Measurements from ENCODE around the gene PTPRG.

Gene PTPRG

GRCh38 chr3:62095756-62096155 is 534.4 kb downstream of the PTPRG start:
- ATAC-seq (ENCODE audit: low read depth), result no peak
- Histone ChIP-seq H3K4me1 (ENCODE audit: insufficient read depth, poor library complexity, severe bottlenecking) (no peaks in the 10 kb centered on the region), H3K27ac (ENCODE audit: poor library complexity, severe bottlenecking) (no peak overlapping the region), H3K9me3 (ENCODE audit: severe bottlenecking) (no peaks in the 10 kb centered on the region), H3K4me3 (ENCODE audit: severe bottlenecking) (no peak overlapping the region), H3K36me3 (ENCODE audit: low read depth) (no peaks in the 10 kb centered on the region), H3K27me3 (ENCODE audit: insufficient read depth, poor library complexity, severe bottlenecking) (no peaks in the 10 kb centered on the region)
- TF ChIP-seq, protein P1, sequence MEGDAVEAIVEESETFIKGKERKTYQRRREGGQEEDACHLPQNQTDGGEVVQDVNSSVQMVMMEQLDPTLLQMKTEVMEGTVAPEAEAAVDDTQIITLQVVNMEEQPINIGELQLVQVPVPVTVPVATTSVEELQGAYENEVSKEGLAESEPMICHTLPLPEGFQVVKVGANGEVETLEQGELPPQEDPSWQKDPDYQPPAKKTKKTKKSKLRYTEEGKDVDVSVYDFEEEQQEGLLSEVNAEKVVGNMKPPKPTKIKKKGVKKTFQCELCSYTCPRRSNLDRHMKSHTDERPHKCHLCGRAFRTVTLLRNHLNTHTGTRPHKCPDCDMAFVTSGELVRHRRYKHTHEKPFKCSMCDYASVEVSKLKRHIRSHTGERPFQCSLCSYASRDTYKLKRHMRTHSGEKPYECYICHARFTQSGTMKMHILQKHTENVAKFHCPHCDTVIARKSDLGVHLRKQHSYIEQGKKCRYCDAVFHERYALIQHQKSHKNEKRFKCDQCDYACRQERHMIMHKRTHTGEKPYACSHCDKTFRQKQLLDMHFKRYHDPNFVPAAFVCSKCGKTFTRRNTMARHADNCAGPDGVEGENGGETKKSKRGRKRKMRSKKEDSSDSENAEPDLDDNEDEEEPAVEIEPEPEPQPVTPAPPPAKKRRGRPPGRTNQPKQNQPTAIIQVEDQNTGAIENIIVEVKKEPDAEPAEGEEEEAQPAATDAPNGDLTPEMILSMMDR (IDR thresholded peaks at IDR 0.05; ENCODE audit: poor library complexity, severe bottlenecking), result no peak
- no peak for DNase-seq (ENCODE audit: low spot score)

DNA sequence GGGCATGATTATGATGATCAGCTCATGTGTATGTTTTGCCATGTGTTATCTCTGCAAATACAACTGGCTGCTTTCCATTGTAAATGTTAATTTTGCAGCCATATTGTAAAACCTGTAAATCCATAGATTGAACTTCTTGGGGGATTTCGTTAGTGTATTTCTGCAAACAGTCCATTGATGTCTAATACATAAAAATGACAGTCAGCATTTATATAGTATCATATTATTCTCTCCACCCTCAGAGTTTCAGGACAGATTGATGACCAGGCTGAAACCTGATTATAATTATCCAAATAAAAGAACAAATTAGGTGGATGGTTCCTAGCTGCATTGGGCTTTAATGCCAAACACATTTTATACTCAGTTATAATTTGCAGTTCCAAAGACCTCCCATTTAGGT is 535.1 kb downstream of the PTPRG start:
- DNase-seq (ENCODE audit: low spot score) (no peak), ATAC-seq (ENCODE audit: low read depth) (no peak)
- Histone ChIP-seq H3K27me3 (ENCODE audit: insufficient read depth, poor library complexity, severe bottlenecking) (no peaks in the 10 kb centered on the region), H3K36me3 (ENCODE audit: low read depth) (no peaks in the 10 kb centered on the region), H3K4me1 (ENCODE audit: insufficient read depth, poor library complexity, severe bottlenecking) (no peaks in the 10 kb centered on the region), H3K4me3 (ENCODE audit: severe bottlenecking) (no peak overlapping the region), H3K9me3 (ENCODE audit: severe bottlenecking) (no peaks in the 10 kb centered on the region), H3K27ac (ENCODE audit: poor library complexity, severe bottlenecking) (no peak overlapping the region)
- TF ChIP-seq, protein P1 (IDR thresholded peaks at IDR 0.05; ENCODE audit: poor library complexity, severe bottlenecking), result no peak

DNA sequence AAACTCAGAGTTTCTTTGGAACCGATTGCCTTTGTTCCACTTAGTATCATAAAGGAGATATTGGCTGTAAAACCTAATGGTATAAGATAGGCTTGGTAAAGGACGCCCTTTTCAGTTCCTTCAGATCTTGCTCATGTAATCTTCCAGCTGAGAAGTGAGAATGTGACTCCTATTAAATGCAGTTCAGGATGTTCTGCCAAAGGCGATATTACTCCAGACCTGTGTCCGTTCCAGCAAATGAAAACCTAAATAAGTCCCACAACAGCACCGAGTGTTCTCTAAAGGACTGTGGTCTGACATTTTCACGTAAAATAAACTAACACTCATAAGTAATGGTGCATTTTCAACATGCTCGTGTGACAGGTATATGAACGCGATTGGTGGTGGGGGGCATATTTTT is 535.8 kb downstream of the PTPRG start:
- H3K36me3 ChIP-seq (ENCODE audit: low read depth), result no peaks in the 10 kb centered on the region
- no peaks in the 10 kb centered on the region for H3K27me3 ChIP-seq (ENCODE audit: insufficient read depth, poor library complexity, severe bottlenecking)
- H3K4me3 ChIP-seq (ENCODE audit: severe bottlenecking), result no peak overlapping the region
- no peaks in the 10 kb centered on the region for H3K4me1 ChIP-seq (ENCODE audit: insufficient read depth, poor library complexity, severe bottlenecking)
- TF ChIP-seq, protein P1 (IDR thresholded peaks at IDR 0.05; ENCODE audit: poor library complexity, severe bottlenecking), result no peak
- no peaks in the 10 kb centered on the region for H3K9me3 ChIP-seq (ENCODE audit: severe bottlenecking)
- no peak overlapping the region for H3K27ac ChIP-seq (ENCODE audit: poor library complexity, severe bottlenecking)
- ATAC-seq (ENCODE audit: low read depth) (no peak), DNase-seq (ENCODE audit: low spot score) (no peak)

DNA sequence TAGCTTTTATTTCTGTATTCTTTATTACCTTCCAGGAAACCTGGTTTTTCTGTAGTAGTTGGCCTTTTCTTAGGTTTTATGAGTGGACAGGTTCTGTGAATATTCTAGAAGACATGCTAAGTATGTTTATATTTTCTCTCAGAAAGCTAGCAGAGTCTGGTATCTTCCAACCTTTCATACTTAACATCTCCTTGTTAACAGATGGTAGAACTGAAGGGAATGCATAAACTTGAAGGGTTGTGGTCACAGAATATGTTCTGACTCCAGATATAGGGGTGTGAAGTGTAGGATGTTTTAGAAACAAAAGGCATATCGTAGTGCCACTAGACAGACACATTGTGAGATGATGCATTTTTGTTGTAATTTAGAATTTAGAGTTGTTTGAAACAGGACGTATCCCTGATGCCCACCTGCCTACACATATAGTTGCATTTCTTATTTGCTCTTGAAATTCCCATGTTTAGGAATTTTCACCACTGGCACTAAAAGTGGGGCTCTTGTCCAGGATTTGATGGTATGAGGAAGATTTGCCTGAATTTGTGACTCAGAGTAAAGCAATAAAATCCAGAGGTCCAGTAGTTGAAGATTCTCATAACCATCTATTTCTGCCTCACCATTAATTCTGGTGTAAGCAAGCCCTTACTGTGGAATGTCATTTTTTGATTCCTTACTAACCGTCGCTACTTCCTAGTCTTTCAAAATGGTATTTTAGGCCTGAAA is 537.4 kb downstream of the PTPRG start:
- H3K27me3 ChIP-seq (ENCODE audit: insufficient read depth, poor library complexity, severe bottlenecking), result no peaks in the 10 kb centered on the region
- no peak overlapping the region for H3K4me3 ChIP-seq (ENCODE audit: severe bottlenecking)
- H3K4me1 ChIP-seq (ENCODE audit: insufficient read depth, poor library complexity, severe bottlenecking), result no peaks in the 10 kb centered on the region
- H3K27ac ChIP-seq (ENCODE audit: poor library complexity, severe bottlenecking), result no peak overlapping the region
- no peaks in the 10 kb centered on the region for H3K9me3 ChIP-seq (ENCODE audit: severe bottlenecking)
- DNase-seq (ENCODE audit: low spot score), result no peak
- TF ChIP-seq, protein P1 (IDR thresholded peaks at IDR 0.05; ENCODE audit: poor library complexity, severe bottlenecking), result no peak
- no peaks in the 10 kb centered on the region for H3K36me3 ChIP-seq (ENCODE audit: low read depth)
- ATAC-seq (ENCODE audit: low read depth), result no peak

- Histone ChIP-seq H3K27ac (ENCODE audit: poor library complexity, severe bottlenecking) (no peak overlapping the region), H3K36me3 (ENCODE audit: low read depth) (no peaks in the 10 kb centered on the region), H3K4me3 (ENCODE audit: severe bottlenecking) (no peak overlapping the region), H3K9me3 (ENCODE audit: severe bottlenecking) (no peaks in the 10 kb centered on the region), H3K27me3 (ENCODE audit: insufficient read depth, poor library complexity, severe bottlenecking) (no peaks in the 10 kb centered on the region), H3K4me1 (ENCODE audit: insufficient read depth, poor library complexity, severe bottlenecking) (no peaks in the 10 kb centered on the region)
- no peak for DNase-seq (ENCODE audit: low spot score)
- TF ChIP-seq, protein P1 (IDR thresholded peaks at IDR 0.05; ENCODE audit: poor library complexity, severe bottlenecking), result no peak
- no peak for ATAC-seq (ENCODE audit: low read depth)
Observed at GRCh38 chr3:62100282-62100989, 539.1 kb downstream of the PTPRG start.

Measured in RWPE2 (cell line).